Ramos (cell line): Measurements from ENCODE around the gene PTGER4.

Source experiments
- in situ Hi-C: fragments of 300-500 bp; cut with MboI; formaldehyde crosslinking; loops from one replicate; pipeline ENCODE4 v1.14.3; 2022; ENCODE audit warnings: low sequenced_read_pairs; ENCODE audit not compliant: unreplicated experiment

The PTGER4 gene

DNA sequence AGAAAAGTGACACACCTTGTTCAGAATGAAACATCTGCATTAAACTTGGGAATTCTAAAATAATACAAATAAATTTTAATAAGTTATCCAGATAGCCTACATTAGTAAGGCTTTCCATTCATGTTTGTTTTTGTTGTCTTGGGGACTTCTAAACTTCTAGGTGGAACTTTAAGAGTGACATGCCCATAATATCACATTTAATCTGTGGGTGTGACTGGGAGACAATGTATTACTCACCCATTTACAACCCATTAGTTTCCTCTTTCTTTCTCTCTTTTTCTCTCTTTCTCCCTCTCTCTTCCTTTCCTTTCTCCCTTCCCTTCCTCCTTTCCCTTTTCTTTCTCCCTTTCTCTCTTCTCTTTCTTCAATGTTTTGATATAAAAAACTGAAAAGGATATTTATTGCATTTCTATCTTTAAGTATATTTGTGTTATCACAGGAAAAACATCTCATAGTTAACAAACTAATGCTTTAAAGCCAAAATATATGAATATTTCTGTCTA, 12.5 kb upstream of the PTGER4 start:
- in situ Hi-C loops = no loop called here

GRCh38 chr5:40669606-40670390, 9.9 kb upstream of the PTGER4 start:
- in situ Hi-C loops = no loop called here

DNA sequence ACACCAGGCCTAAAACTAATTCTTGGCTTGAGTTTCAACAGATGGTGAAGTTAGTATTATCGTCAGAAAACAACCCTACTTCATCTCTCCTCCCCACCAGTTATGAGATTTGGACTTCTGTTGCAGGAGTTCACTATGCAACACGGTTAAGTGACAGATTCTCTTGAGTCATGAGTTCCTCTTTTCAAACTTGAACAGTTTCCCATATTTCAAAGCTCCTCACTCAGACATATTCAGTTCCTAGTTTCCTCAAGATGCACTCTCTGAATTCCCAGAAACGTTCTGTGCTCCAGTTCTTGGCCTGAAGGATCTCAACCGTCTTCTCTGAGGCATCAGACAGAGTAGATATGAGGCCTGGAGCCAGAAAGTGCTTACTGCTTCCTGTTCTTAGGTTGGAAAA, 7.3 kb upstream of the PTGER4 start:
- in situ Hi-C loops = no loop called here

DNA sequence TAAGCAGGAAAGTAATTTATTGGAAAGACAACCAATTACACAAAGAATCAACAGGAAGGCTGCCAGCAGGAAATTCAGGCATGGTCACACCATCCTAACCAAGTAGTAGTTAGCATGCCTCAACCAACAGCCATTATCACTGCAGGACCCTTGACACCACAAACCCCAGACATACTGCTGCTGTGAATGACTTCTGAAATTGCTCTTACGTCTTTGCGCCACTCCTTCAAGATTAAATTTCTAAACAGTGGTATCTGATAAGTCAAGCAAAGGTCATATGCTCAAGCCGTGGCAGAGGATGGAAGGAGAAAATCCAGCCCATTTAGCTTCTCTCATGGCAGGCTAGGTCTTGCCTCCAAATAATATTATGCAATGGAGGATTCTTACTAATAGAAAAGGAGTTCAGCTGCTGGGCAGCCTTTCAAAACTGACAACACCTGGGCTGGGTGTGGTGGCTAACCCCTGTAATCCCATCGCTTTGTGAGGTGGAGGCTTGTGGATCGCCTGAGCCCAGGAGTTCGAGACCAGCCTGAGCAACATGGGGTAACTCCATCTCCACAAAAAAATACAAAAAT, 5.0 kb upstream of the PTGER4 start:
- in situ Hi-C loops = loop anchor here (25.0 kb wide), 1 partner anchor 962 kb away; no protein-coding TSS in a partner anchor

- in situ Hi-C loops = loop anchor here (25.0 kb wide), 1 partner anchor 963 kb away; no protein-coding TSS in a partner anchor
These were observed 4.2 kb upstream of the PTGER4 start for GRCh38 chr5:40675396-40676133.

- in situ Hi-C loops = loop anchor here (25.0 kb wide), 1 partner anchor 964 kb away; no protein-coding TSS in a partner anchor
These were observed 2.9 kb upstream of the PTGER4 start for GRCh38 chr5:40676613-40677343.

GRCh38 chr5:40677456-40677855, 2.3 kb upstream of the PTGER4 start:
- in situ Hi-C loops = loop anchor here (25.0 kb wide), 1 partner anchor 965 kb away; no protein-coding TSS in a partner anchor

DNA sequence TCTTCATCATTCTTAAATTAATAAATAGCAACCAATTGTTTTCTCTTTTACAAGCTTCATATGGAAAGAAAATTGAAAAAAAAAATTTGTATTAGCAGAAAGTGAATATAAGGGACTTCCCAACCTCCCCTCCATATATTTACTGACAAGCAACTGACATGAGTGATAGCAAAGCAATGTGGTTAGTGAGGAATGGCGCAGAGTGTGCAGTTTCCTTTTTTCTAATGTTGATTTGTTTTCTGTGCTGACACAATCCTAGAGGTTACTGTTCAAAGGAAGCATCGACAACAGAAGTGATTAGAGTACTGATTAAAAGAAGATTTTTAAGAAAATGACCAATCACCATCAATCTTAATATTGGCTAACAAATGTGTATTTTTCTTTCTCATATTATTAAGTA, 1.7 kb upstream of the PTGER4 start:
- in situ Hi-C loops = loop anchor here (25.0 kb wide), 1 partner anchor 966 kb away; no protein-coding TSS in a partner anchor

- in situ Hi-C loops = loop anchor here (25.0 kb wide), 1 partner anchor 966 kb away; no protein-coding TSS in a partner anchor
These were observed 1.1 kb upstream of the PTGER4 start for GRCh38 chr5:40678460-40679147.

- in situ Hi-C loops = loop anchor here (25.0 kb wide), 1 partner anchor 967 kb away; no protein-coding TSS in a partner anchor
These were observed 385 bp upstream of the PTGER4 start for GRCh38 chr5:40679148-40679912.

DNA sequence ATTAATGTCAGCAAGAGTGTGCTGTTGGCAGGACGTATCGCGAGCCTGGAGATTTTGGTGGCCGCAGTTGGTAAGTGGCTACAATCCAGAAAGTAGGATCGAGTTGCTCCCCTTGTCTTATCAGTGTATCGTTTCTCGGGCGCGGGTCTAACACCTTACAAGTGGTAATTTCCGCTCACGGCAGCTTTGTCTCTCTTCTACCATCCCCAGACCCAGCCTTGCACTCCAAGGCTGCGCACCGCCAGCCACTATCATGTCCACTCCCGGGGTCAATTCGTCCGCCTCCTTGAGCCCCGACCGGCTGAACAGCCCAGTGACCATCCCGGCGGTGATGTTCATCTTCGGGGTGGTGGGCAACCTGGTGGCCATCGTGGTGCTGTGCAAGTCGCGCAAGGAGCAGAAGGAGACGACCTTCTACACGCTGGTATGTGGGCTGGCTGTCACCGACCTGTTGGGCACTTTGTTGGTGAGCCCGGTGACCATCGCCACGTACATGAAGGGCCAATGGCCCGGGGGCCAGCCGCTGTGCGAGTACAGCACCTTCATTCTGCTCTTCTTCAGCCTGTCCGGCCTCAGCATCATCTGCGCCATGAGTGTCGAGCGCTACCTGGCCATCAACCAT, 1.1 kb downstream of the PTGER4 start:
- in situ Hi-C loops = loop anchor here (25.0 kb wide), 1 partner anchor 969 kb away; no protein-coding TSS in a partner anchor

GRCh38 chr5:40681363-40682153, 1.8 kb downstream of the PTGER4 start:
- in situ Hi-C loops = loop anchor here (25.0 kb wide), 1 partner anchor 969 kb away; no protein-coding TSS in a partner anchor

DNA sequence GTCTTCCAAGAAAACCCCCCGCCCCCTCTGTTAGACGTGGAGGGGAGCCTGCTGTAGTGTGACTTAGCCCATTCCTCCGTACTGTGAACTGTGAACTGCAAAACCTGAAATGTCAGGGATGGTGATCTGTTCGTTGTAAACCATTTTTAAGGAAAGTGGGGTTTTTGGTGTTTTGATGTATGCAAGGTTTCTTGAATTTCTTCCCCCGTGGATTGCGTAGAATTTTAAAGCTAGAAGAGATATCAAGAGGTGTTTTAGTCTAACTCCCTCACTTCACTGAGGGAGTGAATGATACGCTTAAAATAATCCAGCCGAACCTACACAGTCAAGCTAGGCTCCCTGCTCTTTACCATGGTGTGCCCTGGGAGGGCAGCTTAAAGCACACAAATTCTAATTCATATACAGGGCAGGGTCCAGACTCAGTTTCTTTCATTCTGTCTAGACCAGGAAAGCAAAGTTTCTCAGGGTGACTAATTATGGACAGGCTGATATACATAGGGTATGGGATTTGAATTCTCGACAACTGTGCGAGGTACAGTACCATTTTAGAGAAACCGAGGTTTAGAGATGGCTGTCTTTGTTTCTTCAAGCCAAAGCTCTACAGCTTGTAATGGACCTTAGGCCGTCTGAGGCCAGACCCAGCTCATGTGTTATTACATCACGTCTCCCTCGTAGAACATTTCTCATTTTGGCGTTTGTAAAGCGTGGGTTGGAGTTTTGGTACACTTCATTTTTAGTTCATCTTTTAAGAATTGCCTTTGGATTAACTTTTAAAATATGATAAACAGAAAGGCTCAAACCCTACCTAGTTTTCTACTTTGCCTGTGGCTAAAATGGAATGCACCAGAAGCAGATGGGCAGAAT, 2.7 kb downstream of the PTGER4 start:
- in situ Hi-C loops = loop anchor here (25.0 kb wide), 1 partner anchor 970 kb away; no protein-coding TSS in a partner anchor

DNA sequence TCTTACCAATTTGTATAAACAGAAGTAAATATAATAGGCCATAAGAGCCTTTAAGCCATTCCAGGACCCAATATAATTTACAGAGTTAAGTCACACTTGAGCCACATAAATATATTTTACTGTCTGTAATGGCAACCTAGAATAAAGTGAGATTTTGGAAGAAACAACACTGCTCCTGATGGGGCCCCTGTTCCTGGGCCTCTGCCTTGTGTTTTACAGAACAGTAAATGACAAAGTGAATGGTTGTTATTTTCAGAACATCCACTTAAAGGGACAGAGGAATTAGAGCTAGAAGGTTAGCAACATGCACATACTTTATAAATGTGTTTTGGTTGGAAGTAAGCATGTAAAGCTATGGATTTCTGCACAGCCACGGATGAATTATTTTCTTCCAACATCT, 3.6 kb downstream of the PTGER4 start:
- in situ Hi-C loops = loop anchor here (25.0 kb wide), 1 partner anchor 971 kb away; no protein-coding TSS in a partner anchor

DNA sequence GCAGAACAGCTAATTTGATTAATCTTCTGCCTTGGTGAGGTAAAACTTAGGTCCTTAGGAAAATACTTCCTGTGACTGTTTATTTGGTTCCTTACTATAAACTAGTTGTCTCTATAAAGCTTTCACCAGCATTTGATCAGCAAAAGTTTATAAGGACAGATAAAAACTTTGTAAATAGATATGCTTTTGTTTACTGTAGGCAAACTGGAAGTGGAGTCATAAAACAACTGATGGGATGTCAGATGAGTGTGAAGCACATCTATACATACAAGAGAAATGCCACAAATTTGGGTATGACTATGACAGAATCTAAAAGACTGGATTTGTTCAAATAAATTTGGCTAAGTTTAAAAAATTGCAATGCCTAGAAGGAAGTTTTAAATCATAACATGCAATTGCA, 5.5 kb downstream of the PTGER4 start:
- in situ Hi-C loops = loop anchor here (25.0 kb wide), 1 partner anchor 973 kb away; no protein-coding TSS in a partner anchor

GRCh38 chr5:40685976-40686486, 6.3 kb downstream of the PTGER4 start:
- in situ Hi-C loops = loop anchor here (25.0 kb wide), 1 partner anchor 974 kb away; no protein-coding TSS in a partner anchor
